HepG2 (cell line): Measurements from ENCODE around the gene COMP. TPM values are rescaled to one million over a fixed set of nuclear protein-coding genes. Genes with fewer than 3 reads are reported as not detected.
A peak's percentile ranks its signal among the peaks of the same experiment; 100 is the strongest.

Experiments
- BCLAF1 ChIP-seq: fragments of 450-650 bp; IDR thresholded peaks from 2 replicates; pipeline ENCODE4 v1.6.1; 2017; ENCODE audit warnings: mild to moderate bottlenecking
- ELF4 ChIP-seq: sonication (generic); formaldehyde crosslinking; IDR thresholded peaks from 2 replicates; pipeline ENCODE4 v1.5.0; 2020; ENCODE audit warnings: missing genetic modification reagents, mild to moderate bottlenecking, moderate library complexity, borderline replicate concordance
- ESRRA ChIP-seq: sonication (generic); formaldehyde crosslinking; IDR thresholded peaks from 2 replicates; pipeline ENCODE4 v1.5.1; 2020; ENCODE audit warnings: mild to moderate bottlenecking, low read depth, missing genetic modification reagents
- FOXK1 ChIP-seq: sonication (generic); formaldehyde crosslinking; IDR thresholded peaks from 2 replicates; pipeline ENCODE4 v1.4.0; 2020; ENCODE audit warnings: low read depth, missing genetic modification reagents, borderline replicate concordance
- MEIS2 ChIP-seq: sonication (generic); formaldehyde crosslinking; IDR thresholded peaks from 2 replicates; pipeline ENCODE4 v1.9.0; 2021; ENCODE audit warnings: mild to moderate bottlenecking, missing genetic modification reagents
- RARG ChIP-seq: sonication (generic); formaldehyde crosslinking; IDR thresholded peaks from 2 replicates; pipeline ENCODE4 v1.4.0; 2020; ENCODE audit warnings: low read depth, mild to moderate bottlenecking, missing genetic modification reagents
- SNAI1 ChIP-seq: sonication (generic); formaldehyde crosslinking; IDR thresholded peaks from 2 replicates; pipeline ENCODE4 v1.5.0; 2020; ENCODE audit warnings: mild to moderate bottlenecking, missing genetic modification reagents, borderline replicate concordance
- ZBTB26 ChIP-seq: IDR thresholded peaks from 2 replicates; pipeline ENCODE4 v1.6.1; 2016; ENCODE audit warnings: missing compliant biosample characterization, missing genetic modification reagents, borderline replicate concordance
- ZNF101 ChIP-seq: sonication (generic); formaldehyde crosslinking; IDR thresholded peaks from 2 replicates; pipeline ENCODE4 v1.4.0; 2020; ENCODE audit warnings: mild to moderate bottlenecking, low read depth, missing genetic modification reagents, borderline replicate concordance
- ZNF256 ChIP-seq: sonication (generic); formaldehyde crosslinking; conservative IDR thresholded peaks from 2 replicates; pipeline ENCODE4 v1.4.0; 2020; ENCODE audit warnings: missing genetic modification reagents
- ZNF367 ChIP-seq: sonication (generic); formaldehyde crosslinking; IDR thresholded peaks from 2 replicates; pipeline ENCODE4 v1.4.0; 2020; ENCODE audit warnings: missing genetic modification reagents, borderline replicate concordance
- ZNF414 ChIP-seq: sonication (generic); formaldehyde crosslinking; IDR thresholded peaks from 2 replicates; pipeline ENCODE4 v1.5.0; 2020; ENCODE audit warnings: missing genetic modification reagents
- ZNF646 ChIP-seq: sonication (generic); formaldehyde crosslinking; IDR thresholded peaks from 2 replicates; pipeline ENCODE4 v1.9.0; 2021; ENCODE audit warnings: mild to moderate bottlenecking, missing genetic modification reagents
- polyA plus RNA-seq, 8 experiments: library from polyadenylated mRNA; depleted of rRNA in 3 of 8; stranded (reverse) in 7 of 8; unstranded in 1 of 8; fragments of >200 nt; fragmentation: Illumina TruSeq in 4 of 8; extraction: Trizol in 4 of 8; gene quantifications; 2 replicates each; pipeline versions ENCODE4 v1.2.1 to v1.2.3, GENCODE V29; 2011 to 2016; ENCODE audit warnings: low read depth in 4 of 8, missing spikeins in 1 of 8, mixed read lengths in 1 of 8; ENCODE audit not compliant: insufficient read depth in 1 of 8
- total RNA-seq, 5 experiments: library from RNA; depleted of rRNA; stranded (reverse); fragments of >200 nt; fragmentation: Illumina TruSeq; extraction: Trizol; gene quantifications; 2 replicates each; pipeline ENCODE4 v1.2.3, GENCODE V29; 2016; ENCODE audit warnings: low read depth in 1 of 5

The COMP gene
- total and polyA plus RNA-seq, 2 of the 13 experiments (the other 11 are each of a cell fraction or from before 2014, with no cell fraction given), result 0.04 to 0.13 TPM

GRCh38 chr19:18741124-18742121, 49.7 kb downstream of the COMP start (continued):
- TF ChIP-seq ZBTB26 (CRISPR knock-in tag) (no peak), ESRRA (CRISPR knock-in tag) (0 out of 2 replicates have a peak, but pooled peaks have one; percentile 48), RARG (CRISPR knock-in tag) (no peak), ZNF414 (CRISPR knock-in tag) (no peak), MEIS2 (CRISPR knock-in tag) (no peak), BCLAF1 (no peak), SNAI1 (CRISPR knock-in tag) (no peak), FOXK1 (CRISPR knock-in tag) (0 out of 2 replicates have a peak, but pooled peaks have one; percentile 76), ZNF367 (CRISPR knock-in tag) (no peak), ZNF101 (no peak), ELF4 (CRISPR knock-in tag) (no peak), ZNF646 (CRISPR knock-in tag) (no peak), ZNF256 (CRISPR knock-in tag) (no peak)
